HG02981 (cell line): Measurements from ENCODE around the gene OSBPL2.

Experiments
- ATAC-seq: cut with Tn5 transposase; IDR thresholded peaks from one replicate; pipeline ENCODE4 v1.9.1; 2021; ENCODE audit warnings: mild to moderate bottlenecking, moderate library complexity; ENCODE audit not compliant: unreplicated experiment

The OSBPL2 gene

DNA sequence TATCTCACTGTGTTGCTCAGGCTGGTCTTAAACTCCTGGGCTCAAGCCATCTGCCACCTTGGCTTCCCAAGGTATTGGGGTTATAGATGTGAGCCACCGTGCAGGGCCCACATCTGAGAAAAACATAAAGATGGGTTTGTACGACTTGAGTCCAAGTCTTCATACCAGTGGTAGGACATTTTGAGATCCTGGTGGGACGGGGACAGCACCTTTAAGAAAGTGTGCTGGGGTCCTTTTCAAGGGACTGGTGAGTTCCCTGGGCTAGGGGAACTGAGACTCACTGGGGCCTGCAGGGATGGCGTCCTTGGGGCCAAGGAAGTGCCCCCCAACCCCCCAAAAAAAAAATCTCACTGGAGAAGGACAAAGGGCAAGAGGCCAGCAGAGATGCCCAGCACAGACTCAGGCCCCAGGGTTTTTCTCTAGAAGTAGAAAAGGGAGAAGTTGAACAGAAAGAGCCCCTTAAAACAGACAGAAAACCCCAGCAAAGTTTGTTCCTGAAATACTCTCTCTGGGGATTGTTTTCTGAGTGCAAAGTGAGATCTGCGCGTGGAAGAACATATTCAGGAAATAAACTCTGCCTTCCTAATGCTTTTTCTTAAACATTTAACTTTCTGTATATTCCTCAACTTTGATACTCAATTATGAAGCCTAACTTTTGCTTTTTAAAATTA is 10.7 kb downstream of the OSBPL2 start:
- ATAC-seq: no peak

DNA sequence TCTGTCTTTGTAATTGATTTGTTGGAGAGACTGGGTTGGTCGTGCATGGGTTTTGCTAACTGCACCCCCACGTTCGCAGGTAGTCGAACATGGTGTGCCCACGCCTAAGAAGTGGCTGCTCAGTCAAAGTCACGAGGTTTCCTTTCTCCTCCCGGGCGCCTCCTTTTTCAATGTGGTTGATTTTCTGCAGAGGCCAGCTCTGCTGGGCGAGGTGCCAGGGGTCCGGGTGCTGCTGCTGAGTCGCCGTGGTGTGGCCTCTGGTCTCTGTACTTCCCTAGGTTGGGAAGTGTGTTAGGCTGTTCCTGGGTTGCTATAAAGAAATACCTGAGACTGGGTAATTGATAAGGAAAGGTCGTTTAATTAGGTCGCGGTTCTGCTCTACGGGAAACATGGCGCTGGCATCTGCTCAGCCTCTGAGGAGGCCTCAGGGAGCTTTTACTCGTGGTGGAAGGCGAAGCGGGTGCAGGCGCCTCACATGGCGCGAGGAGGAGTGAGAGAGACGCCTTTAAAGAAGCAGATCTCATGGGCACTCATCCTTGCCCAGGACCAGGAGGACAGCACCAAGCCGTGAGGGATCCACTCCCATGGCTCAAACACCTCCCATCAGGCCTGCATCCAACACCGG is 14.1 kb downstream of the OSBPL2 start:
- ATAC-seq: no peak

DNA sequence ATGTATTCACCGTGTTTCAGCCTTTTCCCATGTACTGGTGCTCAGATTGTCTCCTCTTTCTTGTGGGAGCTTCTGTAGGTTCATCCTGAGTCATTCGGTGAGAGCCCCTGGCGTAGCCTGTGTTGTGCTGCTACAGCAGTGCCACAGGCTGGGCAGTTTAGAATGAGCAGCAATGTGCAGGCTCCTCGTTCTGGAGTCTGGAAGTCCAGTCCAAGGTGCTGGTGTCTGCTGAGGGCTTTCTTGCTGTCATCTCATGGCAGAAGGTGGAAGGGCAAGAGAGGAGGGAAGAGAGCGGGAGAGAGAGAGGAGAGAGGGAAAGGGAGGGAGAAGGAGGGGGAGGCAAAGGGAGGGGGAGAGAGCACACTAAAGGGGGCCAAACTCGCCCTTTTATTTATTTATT is 15.1 kb downstream of the OSBPL2 start:
- no peak for ATAC-seq

DNA sequence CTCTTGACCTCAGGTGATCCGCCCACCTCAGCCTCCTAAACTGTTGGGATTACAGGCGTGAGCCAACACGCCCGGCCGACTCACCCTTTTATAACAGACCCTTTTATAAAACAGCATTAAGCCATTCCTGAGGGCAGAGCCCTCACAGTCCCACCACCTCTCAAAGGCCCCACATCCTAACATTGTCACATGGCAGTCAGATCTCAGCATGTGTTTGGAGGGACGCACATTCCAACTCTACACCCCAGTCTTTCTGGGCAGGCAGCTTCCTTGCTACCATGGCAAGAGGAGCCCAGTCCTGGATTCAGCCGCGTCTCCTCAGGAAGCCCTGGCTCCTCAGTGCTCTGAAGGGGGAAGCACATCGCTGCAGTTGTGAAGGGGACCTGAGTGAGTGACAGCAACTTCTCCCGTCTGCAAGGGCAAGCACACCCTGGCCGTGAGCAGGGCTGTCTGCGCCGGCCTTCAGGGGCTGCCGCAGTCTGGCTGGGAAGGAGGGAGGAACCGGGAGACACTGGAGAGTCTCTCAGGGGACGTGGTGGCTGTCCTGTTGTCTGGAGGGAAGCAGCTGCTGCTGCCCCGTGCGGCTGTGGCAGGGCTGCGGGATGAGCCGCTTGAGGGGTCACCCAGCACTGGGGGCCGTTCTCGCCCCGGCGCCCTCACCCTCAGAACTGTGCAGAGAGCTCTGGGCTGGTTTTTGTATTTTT is 15.9 kb downstream of the OSBPL2 start:
- ATAC-seq: no peak

DNA sequence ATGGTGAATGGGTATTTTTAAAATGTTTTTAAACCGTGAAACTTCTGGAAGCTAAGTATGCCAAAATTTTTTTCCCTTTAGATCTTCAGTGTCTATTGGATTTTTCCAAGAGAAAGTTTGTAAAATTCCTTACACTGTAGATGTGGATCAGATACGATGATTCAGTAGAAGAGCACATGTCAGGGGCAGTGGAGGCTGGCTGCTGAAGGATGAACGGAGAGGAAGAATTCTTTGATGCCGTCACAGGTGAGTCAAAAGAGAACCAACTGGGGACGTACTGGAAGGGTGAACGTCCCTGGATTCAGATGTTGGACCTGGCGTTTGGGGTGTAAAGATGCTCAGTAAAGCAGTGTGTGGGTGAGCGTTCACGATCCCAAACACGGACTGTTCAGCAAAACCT is 17.7 kb downstream of the OSBPL2 start:
- no peak for ATAC-seq

DNA sequence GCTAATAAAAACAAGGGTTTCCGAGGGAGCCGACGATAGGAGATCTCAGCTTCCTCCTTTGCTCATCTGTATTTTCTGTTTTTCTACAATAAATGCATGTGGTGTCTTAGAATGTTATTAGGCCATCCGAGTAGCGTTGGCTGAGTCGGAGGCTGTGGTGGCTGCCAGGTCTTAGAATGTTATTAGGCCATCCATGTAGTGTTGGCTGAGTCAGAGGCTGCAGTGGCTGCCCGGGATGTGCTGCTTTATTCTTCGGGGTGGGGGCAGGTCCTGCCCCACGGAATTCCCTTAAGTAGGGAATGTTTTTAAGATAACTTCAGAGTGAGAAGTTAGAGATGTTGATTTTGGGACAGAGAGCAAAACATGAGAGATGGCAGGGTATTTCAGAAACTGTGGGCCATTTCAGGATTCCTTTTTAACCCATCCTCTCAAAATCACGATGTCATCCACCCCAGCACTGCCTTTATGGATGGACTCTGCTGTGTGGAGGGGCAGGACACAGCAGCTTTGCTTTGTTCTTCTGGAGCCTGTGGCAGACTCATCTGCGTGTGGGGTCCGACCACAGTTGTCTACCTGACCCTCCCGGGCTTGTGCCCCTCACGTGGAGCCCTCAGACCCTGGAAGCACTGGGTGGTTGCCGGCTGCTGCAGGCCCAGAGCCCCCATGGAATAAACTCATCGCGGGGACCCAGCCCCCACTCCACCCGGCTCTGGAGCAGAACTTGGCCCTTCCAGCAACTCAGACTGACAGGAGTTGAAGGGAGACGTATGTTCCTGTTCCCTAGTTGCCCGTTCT is 20.4 kb downstream of the OSBPL2 start:
- ATAC-seq: no peak

DNA sequence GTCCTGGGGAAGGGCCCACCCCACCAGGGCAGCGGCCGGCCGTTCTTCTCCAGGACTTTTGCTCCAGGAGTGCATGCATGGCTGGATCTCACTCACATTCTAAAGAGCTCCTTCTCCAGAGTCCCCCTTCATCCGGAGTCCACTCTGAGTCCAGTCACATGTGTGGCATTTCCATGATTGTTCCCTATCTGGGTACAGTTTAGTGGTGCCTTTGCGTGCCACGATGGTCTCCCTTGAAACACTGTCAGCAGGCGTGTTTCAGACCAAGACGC is 20.9 kb downstream of the OSBPL2 start:
- no peak for ATAC-seq

DNA sequence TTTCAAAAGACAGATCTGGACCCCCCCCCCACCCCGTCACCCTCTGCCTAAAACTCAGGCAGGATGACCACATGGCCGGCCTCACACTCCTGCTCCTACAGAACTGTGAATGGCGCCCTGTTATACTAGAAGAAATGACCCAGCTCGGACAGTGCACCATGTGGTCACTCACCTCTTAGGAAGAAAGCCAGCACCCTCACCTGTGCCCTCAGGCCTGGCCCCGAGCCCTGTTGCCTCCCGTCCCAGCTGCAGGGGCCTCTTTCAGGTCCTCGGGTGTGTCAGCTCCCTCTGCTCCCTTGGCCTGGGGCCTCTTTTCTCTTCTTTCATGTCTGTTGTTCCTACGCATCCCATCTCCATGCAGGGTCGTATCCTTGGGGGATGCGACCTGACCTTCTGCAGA is 23.7 kb downstream of the OSBPL2 start:
- no peak for ATAC-seq

DNA sequence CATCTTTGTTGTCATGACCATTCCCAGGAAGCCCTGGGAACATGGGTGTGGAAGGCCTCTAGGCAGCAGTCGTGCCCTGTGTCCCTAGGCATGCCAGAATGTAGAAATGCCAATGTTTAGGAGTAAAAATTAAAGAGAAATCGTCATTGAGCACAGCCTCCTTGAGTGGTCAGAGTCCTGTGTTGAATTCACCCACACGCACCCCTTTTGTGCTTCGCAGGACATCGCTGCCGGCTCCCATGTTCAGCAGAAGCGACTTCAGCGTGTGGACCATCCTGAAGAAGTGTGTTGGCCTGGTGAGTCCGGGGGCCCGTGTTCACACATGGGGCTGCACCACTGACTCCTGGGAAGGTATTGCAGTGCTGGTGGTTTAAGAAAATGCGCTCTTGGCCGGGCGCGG is 25.1 kb downstream of the OSBPL2 start:
- no peak for ATAC-seq

DNA sequence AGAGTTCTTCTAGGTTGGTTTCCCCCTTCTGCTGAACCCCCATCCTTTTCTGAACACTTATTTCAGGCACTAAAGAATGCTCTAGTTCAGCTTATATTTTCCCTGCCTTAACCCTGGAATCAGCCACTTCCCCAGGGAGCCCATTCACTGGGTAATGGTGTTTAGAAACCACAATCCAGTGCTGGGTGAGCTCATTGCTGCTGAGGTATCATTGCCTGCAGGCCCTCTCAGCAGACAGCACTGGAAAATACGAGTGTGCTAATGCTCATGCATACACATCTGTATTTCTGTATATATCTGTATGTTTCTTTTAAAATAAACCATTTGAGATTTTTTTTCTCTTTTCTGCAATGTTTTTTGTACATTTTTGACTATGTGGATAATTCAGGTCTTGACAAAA is 27.0 kb downstream of the OSBPL2 start:
- no peak for ATAC-seq

DNA sequence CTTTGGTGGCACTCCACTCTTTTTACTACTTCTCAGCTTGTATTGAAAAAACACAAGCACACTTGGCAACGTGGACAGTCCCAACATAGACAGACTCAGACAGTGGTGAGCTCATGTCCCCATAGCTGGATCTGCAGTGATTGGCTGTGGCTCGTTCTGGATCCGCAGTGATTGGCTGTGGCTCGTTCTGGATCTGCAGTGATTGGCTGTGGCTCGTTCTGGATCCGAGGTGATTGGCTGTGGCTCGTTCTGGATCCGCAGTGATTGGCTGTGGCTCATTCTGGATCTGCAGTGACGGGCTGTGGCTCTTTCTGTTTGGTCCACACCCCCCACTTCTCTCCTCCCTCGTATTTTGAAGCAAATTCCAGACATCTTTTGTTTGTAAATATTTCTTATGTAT is 28.0 kb downstream of the OSBPL2 start:
- ATAC-seq: no peak

DNA sequence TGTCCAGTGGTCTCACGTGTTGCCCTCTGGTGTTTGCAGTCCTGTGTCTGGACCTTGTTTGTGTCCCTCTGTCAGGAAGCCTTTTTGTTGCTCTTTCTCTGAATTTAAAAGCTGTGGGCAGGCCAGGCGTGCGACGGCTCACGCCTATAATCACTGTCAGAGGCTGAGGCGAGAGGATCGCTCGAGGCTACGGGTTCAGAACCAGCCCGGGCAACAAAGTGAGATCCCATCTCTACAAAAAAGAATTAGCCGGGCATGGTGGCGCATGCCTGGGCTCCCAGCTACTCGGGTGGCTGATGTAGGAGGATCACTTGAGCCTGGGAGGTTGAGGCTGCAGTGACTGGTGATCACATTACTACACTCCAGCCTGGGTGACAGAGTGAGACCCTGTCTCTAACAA is 28.5 kb downstream of the OSBPL2 start:
- ATAC-seq: no peak

DNA sequence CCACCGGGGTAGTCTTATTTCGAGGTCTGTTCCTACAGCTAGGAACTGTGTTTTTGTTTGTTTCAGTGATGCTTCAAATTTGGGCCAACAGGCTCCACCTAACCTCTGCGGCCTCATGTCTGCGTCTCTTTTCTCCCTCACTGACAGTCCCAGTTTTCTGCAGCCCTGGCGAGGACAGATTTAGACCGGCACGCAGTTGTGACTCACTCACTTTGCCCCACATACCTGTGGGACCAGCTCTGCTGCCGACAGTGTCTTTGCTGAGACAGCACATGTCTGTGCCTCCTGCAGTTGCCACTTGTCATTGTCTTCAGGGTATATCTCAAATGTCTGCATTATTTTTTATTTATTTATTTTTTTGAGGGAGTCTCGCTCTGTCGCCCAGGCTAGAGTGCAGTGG is 29.2 kb downstream of the OSBPL2 start:
- no peak for ATAC-seq

DNA sequence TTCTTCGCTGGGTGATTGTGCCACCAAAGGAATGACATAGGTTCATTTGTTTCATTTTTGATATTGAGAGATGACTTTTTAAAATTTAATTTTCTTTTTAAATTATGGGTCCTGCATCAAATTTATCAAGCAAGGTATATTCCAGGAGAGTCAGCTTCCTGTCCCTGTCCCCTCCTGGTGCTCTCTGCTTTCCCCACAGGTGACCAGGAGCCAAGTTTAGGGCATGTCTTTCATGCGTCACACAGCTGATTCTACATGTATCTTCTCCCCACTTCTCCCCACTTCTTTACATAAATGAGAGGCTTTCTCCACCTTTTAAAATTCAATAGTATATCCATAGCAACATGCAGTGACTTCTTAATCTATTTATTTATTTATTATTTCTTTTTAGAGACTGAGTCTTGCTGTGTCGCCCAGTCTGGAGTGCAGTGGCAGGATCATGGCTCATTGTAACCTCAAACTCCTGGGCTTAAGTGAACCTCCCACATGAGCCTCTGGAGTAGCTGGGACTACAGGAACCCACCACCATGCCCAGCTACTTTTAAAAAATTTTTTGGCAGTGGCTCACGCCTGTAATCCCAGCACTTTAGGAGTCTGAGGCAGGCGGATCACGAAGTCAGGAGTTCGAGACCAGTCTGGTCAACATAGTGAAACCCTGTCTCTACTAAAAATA is 30.0 kb downstream of the OSBPL2 start:
- ATAC-seq: no peak

DNA sequence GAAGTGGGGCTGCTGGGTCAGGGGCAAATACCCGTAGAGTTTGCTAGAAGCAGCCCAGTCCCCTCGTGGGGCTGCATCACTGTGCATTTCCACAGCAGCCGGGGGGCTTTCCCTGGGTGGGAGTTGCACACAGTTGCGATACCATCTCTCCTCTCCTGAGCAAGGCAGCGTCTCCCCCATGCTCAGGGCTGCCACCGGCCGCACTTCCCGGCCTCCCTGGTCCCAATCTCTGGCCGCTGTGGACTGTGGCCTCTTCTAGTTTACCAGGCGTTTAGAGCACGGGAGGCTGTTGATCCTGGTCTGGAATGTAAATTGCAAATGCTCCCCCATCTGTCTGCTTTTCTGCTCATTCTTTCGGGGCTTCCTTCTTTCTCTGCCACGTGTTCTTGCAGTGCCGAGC is 31.1 kb downstream of the OSBPL2 start:
- ATAC-seq: no peak

DNA sequence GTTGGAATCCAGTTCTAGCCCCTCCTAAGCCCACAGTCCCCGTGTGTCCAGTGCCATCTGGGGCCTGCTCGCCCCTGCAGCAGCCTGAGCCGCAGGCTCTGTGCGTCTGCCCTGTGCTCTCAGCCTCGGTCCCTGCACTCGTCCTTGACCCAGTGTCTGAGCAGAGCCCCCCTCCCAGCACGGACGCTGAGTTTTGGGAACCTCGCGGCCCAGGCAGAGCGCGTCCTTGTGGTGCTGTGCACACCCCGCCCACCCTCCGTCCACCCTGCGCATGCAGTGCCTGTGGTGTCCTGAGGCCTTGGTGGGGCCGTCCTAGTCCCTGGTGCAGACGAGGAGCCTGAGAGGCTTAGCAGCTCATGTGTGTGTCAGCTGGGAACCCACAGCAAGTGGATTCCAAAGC is 31.6 kb downstream of the OSBPL2 start:
- no peak for ATAC-seq

DNA sequence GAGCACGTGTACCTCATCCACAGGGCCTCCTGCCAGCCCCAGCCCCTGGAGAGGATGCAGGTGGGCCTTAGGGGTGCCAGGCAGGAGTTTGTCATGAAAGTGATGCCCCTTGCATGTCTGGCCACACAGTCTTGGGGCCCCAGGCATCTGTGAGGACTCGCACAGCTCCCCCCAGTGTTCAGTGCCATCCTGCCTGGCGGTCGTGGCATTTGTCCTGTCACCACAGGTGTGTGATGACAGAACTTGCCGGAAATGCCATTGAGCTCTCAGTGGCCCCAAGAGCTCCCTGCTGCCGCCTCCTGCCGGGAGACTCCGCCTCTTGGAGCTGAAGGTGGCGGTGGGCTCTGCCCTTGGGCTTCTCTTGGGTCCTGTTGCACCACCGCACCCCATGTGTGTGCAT is 33.9 kb downstream of the OSBPL2 start:
- no peak for ATAC-seq

DNA sequence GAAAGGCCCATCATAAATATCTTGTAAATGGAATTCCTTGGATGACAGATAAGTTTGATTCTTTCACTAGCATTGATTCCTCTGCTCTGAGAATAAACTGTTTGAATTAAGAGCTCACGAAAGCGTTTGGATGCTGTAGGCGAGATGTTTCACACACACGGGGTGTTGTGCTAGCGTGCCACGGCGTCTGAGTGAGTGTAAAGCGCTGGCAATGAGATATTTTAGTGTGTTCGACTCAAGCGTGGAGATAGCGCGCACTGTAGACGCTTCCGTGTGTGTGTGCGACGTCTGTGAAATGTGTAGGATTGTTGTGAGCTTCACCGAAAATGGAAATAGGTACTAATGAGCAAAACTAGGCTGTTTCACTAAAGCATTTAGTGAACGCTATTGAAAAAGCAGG is 35.1 kb downstream of the OSBPL2 start:
- no peak for ATAC-seq

DNA sequence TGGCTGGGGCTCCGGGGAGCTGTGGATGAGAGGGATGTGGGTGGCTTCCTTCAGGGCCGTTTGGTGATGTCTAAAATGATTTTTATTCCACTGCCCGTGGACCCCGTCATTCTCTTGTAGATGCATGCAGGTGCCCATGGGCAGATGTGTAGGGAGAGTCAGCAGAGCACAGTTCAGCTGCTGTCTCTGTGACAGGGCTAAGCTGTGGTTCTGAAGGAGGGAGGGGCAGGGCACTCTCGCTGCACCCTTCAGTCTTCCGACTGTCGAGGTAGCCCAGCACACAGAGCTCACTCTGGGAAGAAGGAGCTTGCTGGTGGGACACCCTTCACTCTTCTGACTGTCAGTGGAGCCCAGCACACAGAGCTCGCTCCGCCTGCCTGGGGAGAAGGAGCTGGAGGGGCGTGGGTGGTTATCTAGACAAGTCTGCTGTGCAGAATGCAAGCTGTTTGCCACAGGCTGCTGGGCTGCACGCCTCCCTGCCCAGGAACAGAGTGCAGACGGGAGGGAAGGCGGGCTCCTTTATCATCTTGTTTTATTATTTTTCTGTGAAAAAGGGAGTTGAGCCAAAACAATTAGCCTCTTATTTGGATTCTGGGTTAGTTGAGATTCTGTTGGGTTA is 36.1 kb downstream of the OSBPL2 start:
- ATAC-seq: no peak

DNA sequence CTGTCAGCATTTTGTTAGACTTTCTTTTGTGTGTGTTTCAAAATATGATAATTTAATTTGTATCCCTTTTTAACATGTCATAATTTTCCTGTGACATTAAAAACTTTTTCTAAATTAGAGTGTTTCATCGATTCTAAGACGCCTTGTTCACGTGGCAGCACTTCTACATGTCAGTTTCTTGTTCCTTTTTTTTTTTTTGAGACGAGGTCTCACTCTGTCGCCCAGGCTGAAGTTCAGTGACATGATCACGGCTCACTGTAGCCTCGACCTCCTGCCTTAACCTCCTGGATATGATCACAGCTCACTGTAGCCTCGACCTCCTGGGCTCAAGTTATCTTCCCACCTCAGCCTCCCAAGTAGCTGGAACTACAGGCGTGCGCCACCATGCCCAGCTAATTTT is 36.9 kb downstream of the OSBPL2 start:
- ATAC-seq: no peak

DNA sequence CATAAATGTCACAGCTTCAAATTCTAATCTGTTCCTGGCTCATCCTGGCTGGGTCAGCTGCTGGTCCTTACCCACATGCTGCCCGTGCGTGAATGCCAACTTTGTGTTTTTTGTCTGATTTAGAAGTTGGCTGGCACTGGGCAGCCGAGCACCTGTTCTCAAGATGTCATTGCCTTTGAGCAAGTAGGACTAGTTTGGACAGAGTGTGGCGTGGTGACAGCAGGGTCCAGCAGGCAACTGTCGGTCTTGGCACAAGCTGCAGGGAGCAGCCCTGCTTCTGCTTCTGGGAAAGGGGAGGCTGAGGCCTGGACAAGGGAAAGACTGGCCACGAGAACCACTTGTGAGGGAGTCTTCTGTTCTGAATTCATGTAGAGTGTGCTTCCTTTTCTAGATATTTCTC is 38.1 kb downstream of the OSBPL2 start:
- ATAC-seq: no peak
